DMS79 treated with DMSO at 0.1 percent for 48 hours (cell line): ENCODE results near the gene TULP4.
A peak's percentile ranks its signal among the peaks of the same experiment; 100 is the strongest.
"Not testable (repeated sequence)": the region's sequence is repeated elsewhere in the genome, so short reads cannot be mapped to it uniquely, and the experiment has no call there.

ENCODE experiments used
- DNase-seq: peaks from one replicate; lab custom pipeline; 2025; lab: John Stamatoyannopoulos, UW

The TULP4 gene

DNA sequence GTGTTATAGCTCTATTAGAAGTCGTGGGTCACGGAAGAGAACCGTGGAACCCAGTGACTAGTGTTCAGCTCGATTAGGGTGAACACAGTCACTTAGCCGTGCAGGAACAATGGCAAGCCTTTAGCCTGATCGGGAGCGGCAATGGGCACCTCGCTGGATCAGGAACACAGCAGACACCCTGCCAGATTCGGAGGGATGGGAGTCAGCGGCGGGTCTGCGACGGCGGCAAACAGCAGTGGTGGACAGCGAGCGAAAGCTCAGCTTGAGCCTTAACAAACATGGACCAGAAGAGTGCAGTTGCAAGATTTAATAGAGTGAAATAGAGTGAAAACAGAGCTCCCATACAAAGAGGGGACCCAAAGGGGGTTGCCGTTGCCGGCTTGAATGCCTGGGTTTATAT, 157.8 kb downstream of the TULP4 start:
- DNase-seq = not testable (repeated sequence)

DNA sequence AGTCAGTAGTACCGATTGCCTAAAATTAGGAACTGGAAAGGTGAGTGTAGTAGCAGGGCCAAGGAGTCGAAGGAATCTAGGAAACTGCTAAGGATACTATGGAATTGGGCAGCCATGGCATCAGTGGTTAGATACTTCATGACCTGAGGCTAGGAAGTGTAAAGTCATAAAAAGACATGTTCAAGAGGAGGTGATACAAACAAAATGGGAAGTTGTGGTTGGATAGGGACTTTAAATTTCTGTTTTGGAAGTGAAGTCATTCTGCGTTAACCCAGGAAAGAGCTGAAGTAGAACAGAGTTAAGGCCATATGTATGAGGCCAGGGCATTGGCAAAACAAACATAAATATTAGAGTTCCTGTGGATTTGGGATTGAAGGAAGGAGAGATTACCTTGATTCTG, 159.1 kb downstream of the TULP4 start:
- no peak for DNase-seq

DNA sequence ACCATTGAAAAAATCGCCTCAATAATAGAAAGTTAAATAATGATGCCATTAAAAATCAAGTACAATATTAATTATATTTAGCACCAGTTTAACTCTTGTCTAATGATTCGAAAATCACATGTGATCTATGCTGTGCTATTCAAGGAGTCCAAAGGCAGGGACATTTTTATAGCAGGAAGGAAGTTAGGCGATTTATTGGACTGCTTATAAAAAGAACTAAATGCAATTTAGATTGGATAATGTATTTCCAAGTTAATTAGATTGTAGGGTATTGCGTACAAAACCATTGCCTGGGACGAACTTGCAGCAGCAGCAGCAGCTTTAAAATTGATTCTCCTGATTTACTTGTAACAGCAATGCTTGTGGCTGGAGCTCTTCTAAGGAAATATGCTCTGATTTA, 160.2 kb downstream of the TULP4 start:
- no peak for DNase-seq

DNA sequence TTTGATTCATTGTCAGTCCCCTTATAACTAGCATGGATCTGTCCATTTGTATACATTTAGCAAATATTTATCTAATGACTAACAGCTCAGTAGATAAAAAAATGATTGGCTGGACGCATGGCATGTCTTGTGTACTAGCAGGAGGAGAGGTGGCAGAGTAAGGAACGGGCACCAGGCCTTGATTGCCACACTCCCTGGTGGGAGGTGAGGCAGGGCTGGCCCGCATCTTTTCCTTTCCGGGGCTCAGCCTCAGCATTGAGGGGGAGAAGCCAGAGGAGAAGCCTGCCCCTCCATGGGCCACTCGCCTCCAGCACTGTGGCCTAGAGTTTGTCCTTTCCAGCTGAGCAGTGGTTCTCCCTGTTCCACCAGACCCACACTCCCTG, 162.7 kb downstream of the TULP4 start:
- peak; percentile 81 for DNase-seq

- peak; percentile 94 for DNase-seq
Measured at GRCh38 chr6:158475344-158476302, 163.4 kb downstream of the TULP4 start.

DNA sequence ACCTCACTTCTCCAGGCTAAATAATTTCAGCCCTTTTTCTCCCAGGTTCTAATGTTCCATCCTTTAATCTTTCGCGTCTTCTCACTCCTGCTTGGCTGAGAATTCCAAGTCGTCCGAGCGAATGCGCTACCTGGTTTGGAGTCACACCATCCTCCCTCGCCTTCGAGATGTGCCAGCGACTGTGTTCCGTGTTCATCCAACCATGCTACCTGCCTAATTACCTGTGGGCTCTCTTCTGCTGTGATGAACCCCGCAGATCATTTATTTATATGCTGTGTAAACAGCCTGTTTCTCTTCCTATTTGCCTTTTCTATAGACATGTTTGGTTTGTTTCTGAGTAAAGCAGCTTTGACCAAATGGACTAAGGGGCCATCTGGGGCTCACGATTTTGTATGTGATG, 164.1 kb downstream of the TULP4 start:
- DNase-seq = peak; percentile 39

GRCh38 chr6:158477722-158478121, 165.5 kb downstream of the TULP4 start:
- DNase-seq = not testable (repeated sequence)

DNA sequence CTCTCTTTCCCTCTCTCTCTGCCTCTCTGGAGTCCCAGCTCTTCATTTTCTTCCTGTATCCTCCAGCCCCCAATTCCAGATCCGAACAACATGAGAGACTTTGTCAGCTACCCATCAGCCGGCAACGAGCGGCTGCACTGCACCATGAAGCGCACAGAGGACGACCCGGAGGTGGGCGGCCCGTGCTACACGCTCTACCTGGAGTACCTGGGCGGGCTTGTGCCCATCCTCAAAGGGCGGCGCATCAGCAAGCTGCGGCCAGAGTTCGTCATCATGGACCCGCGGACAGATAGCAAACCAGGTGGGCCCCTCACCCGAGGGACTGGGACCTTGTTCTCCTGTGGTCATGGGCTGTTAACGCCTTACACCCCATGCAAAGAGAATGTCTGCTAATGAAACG, 168.7 kb downstream of the TULP4 start:
- no peak for DNase-seq

GRCh38 chr6:158481690-158482473, 169.6 kb downstream of the TULP4 start:
- DNase-seq = no peak

GRCh38 chr6:158485431-158485830, 173.2 kb downstream of the TULP4 start:
- DNase-seq = no peak

DNA sequence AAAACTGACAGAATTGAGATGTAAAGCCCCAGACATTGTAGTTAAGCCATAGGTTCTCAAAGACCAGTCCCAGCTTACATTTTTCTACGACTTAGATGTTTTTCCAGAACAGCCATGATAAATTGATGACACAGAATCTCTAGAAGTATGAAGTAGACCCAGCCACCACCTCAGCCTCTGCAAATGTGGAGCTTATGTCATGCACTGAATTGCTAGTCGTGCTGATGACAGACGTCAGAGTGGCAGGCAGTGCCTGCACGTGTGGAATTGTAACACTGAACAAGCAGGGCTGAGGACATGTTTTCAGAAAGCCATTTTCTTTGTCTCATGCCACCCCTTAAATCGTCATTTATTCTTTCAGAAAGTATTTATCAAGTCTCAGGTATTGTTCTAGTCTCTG, 175.2 kb downstream of the TULP4 start:
- no peak for DNase-seq

DNA sequence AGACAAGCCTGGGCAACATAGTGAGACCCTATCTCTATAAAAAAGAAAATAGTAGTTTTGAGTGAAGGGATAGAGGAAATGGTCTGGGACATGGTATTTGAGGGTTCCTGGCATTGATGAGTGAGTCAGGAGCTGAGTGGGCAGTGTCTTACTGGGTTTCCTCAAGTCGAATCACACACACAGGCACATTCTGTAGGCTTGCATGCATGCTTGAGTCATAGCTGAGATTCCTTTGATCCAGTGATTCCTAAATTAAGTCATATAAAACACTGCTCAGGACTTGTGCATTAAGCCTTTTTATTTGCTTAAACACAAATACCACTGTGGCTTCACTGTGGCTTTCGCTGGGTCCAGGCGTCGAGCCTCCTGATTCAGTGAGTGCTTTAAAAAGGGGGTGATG, 175.8 kb downstream of the TULP4 start:
- DNase-seq = no peak

- no peak for DNase-seq
Measured at GRCh38 chr6:158489441-158489840, 177.2 kb downstream of the TULP4 start.

DNA sequence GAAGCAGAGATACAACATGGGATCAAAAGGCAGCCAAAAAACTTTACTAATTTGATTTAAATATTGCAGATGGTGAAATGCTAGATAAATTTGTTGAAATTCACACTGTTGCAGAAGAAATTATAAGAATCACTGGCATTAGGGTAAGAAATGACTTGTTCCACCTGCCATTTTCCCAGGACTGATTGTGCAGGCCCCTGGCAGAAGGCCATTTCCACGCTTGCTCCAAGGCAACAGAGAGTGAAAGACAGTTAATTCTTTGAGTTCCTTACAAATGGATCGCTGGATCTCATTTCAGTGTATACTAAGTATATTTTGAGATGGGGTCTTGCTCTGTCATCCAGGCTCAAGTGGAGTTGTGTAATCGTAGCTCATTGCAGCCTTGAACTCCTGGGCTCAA, 180.6 kb downstream of the TULP4 start:
- DNase-seq = no peak

DNA sequence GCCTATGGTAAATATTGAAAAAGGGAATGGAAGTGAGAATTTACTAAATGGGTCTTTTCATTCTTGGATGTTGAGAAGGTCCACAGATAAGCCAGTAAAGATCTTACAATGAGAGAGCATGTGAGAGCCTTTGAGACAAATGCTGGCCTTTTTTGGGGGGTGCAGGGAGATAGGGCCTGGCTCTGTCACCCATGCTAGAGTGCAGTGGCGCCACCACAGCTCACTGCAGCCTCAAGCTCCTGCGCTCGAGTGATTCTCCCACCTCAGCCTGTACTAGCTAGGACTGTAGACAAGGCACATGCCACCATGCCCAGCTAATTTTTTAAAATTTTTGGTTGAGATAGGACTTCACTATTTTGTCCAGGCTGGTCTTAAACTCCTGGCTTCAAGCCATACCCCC, 184.4 kb downstream of the TULP4 start:
- DNase-seq = no peak

GRCh38 chr6:158497620-158498019, 185.4 kb downstream of the TULP4 start:
- no peak for DNase-seq

GRCh38 chr6:158498362-158498761, 186.1 kb downstream of the TULP4 start:
- no peak for DNase-seq

GRCh38 chr6:158499601-158500000, 187.3 kb downstream of the TULP4 start:
- no peak for DNase-seq

GRCh38 chr6:158500016-158500735, 187.9 kb downstream of the TULP4 start:
- DNase-seq = no peak

DNA sequence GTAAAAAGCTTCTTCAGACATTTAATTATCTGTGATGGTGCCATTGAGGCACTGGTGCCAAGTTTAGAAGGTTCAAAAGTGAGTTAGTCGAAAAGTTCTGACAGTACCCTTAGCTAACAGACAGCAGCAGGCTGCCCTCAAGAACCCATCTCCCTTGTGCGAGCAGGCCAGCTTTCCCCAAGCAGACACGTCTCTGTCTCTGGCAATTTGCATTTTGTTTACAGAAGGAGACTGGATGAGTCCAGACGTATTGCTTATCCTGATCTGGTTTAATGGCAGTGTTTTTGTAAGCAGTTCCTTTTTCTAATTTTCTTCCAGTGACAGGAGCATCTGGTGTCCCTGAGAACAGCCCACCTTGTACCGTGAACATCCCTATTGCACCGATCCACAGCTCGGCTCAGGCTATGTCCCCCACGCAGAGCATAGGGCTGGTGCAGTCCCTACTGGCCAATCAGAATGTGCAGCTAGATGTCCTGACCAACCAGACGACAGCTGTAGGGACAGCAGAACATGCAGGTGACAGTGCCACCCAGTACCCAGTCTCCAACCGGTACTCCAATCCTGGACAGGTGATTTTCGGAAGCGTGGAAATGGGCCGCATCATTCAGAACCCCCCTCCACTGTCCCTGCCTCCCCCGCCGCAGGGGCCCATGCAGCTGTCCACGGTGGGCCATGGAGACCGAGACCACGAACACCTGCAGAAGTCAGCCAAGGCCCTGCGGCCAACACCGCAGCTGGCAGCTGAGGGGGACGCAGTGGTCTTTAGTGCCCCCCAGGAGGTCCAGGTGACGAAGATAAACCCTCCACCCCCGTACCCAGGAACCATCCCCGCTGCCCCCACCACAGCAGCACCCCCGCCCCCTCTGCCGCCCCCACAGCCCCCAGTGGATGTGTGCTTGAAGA, 189.3 kb downstream of the TULP4 start:
- no peak for DNase-seq

GRCh38 chr6:158502263-158502950, 190.1 kb downstream of the TULP4 start:
- no peak for DNase-seq
